ENCODE measurements around the gene RHAG. TPM values are rescaled to one million over a fixed set of nuclear protein-coding genes. Genes with fewer than 3 reads are reported as not detected.

The RHAG gene
- total RNA-seq, 1 experiment from 2014 or later, result not detected

DNA sequence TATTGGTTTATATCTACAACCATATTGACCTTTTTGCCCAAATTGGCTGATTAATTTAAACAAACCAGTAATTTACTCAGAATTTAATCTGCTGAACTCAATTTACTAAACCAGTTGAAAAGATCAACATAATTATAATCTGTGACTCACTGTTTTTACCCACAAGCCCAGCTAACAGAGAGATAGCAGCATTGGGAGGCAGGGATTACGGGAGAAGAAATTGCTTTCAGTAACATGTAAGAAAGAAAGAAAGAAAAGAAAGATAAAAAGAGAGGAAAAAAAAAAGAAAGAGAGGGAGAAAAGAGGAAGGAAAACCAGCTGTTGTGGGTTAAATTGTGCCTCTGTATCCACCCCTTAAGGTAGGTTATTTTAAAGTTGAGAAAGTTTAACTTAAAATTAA lies 13.3 kb upstream of the RHAG start:
- DNase-seq, result no peak
- BruUV-seq (replicated peaks), result no TSS peak
- TF ChIP-seq, protein P1, sequence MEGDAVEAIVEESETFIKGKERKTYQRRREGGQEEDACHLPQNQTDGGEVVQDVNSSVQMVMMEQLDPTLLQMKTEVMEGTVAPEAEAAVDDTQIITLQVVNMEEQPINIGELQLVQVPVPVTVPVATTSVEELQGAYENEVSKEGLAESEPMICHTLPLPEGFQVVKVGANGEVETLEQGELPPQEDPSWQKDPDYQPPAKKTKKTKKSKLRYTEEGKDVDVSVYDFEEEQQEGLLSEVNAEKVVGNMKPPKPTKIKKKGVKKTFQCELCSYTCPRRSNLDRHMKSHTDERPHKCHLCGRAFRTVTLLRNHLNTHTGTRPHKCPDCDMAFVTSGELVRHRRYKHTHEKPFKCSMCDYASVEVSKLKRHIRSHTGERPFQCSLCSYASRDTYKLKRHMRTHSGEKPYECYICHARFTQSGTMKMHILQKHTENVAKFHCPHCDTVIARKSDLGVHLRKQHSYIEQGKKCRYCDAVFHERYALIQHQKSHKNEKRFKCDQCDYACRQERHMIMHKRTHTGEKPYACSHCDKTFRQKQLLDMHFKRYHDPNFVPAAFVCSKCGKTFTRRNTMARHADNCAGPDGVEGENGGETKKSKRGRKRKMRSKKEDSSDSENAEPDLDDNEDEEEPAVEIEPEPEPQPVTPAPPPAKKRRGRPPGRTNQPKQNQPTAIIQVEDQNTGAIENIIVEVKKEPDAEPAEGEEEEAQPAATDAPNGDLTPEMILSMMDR (IDR thresholded peaks at IDR 0.05; ENCODE audit: unreplicated experiment), result no peak
- Mint-ChIP-seq H3K36me3 (ENCODE audit: insufficient read depth, unreplicated experiment) (no peaks in the 10 kb centered on the region), H3K4me3 (ENCODE audit: low read depth, unreplicated experiment) (no peak overlapping the region), H3K4me1 (ENCODE audit: low read depth, unreplicated experiment) (no peaks in the 10 kb centered on the region), H3K9me3 (ENCODE audit: low read depth, unreplicated experiment) (no peaks in the 10 kb centered on the region), H3K27ac (ENCODE audit: unreplicated experiment) (no peak overlapping the region), H3K27me3 (ENCODE audit: unreplicated experiment) (no peaks in the 10 kb centered on the region)
- CTCF ChIA-PET, result no interaction called here
- intact Hi-C loops (cut with micrococcal nuclease; ENCODE audit: unreplicated experiment), result loop anchor here (10.0 kb wide), 1 partner anchor 95 kb away; the partner anchor contains the start of gene CRISP3

DNA sequence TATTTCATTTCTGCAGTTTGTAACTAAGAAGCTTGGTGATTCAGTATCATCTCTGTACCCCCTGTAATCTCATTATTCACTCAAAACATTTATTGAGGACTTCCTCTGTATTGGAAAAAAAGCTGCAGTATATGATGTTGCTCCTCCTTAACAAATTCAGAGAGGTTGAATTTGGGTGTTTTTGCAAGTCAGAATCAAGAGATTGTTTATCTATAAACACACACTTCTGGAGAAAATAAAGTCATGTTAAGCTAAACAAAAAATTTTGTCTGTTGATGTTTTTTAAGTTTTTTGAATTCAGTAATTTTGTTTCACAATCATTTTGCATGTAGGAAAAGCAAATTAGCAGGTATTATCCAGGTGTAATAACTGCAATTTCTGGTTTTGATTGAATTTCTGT lies 11.4 kb upstream of the RHAG start:
- CTCF ChIA-PET, result no interaction called here
- H3K27me3 Mint-ChIP-seq (ENCODE audit: unreplicated experiment), result no peaks in the 10 kb centered on the region
- no peak overlapping the region for H3K4me3 Mint-ChIP-seq (ENCODE audit: low read depth, unreplicated experiment)
- no peak overlapping the region for H3K27ac Mint-ChIP-seq (ENCODE audit: unreplicated experiment)
- H3K9me3 Mint-ChIP-seq (ENCODE audit: low read depth, unreplicated experiment), result no peaks in the 10 kb centered on the region
- no peak for DNase-seq
- no peaks in the 10 kb centered on the region for H3K36me3 Mint-ChIP-seq (ENCODE audit: insufficient read depth, unreplicated experiment)
- no TSS peak for BruUV-seq (replicated peaks)
- H3K4me1 Mint-ChIP-seq (ENCODE audit: low read depth, unreplicated experiment), result no peaks in the 10 kb centered on the region
- intact Hi-C loops (cut with micrococcal nuclease; ENCODE audit: unreplicated experiment), result no loop called here
- TF ChIP-seq, protein P1 (IDR thresholded peaks at IDR 0.05; ENCODE audit: unreplicated experiment), result no peak

DNA sequence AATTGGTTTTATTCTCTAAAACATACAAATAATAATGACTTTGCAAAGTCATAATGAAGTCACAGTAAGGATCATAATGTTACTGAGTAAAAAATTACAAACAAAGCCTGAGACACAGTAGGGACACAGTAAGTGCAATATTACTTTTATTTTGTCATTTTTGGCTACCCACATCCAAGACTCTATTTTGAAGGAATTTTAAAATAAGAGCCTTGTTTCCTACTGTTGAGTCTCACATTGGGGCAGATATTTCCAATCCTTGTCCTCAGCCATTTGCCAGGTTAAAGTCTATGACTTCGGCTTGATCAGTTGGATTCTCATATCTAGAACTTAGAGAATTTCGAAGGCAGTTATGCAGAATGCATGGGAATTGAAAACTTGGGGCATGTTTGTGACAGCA lies 10.8 kb upstream of the RHAG start:
- BruUV-seq (replicated peaks), result no TSS peak
- Mint-ChIP-seq H3K36me3 (ENCODE audit: insufficient read depth, unreplicated experiment) (no peaks in the 10 kb centered on the region), H3K27me3 (ENCODE audit: unreplicated experiment) (no peaks in the 10 kb centered on the region), H3K4me1 (ENCODE audit: low read depth, unreplicated experiment) (no peaks in the 10 kb centered on the region), H3K9me3 (ENCODE audit: low read depth, unreplicated experiment) (no peaks in the 10 kb centered on the region), H3K4me3 (ENCODE audit: low read depth, unreplicated experiment) (no peak overlapping the region), H3K27ac (ENCODE audit: unreplicated experiment) (no peak overlapping the region)
- CTCF ChIA-PET, result no interaction called here
- intact Hi-C loops (cut with micrococcal nuclease; ENCODE audit: unreplicated experiment), result no loop called here
- DNase-seq, result no peak
- TF ChIP-seq, protein P1 (IDR thresholded peaks at IDR 0.05; ENCODE audit: unreplicated experiment), result no peak

DNA sequence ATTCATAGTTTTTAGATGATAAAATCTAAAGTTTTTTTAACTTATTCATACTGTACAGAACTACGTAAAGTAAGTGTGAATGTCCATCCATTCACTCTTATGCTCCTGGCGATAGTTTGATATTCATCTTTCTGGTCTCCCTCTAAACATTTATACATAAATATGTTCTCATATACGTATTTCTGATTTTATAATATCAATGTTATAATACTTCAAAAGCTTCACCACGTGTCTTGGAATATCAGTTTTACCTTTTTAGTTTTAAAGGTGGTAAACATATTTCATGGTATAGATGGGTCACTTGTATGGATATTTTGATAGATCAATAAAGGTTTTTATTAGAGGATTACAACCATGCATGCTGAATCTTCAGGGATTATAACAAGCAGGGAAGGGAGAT lies 10.3 kb upstream of the RHAG start:
- H3K9me3 Mint-ChIP-seq (ENCODE audit: low read depth, unreplicated experiment), result no peaks in the 10 kb centered on the region
- H3K4me1 Mint-ChIP-seq (ENCODE audit: low read depth, unreplicated experiment), result no peaks in the 10 kb centered on the region
- TF ChIP-seq, protein P1 (IDR thresholded peaks at IDR 0.05; ENCODE audit: unreplicated experiment), result no peak
- intact Hi-C loops (cut with micrococcal nuclease; ENCODE audit: unreplicated experiment), result no loop called here
- H3K27ac Mint-ChIP-seq (ENCODE audit: unreplicated experiment), result no peak overlapping the region
- DNase-seq, result no peak
- BruUV-seq (replicated peaks), result no TSS peak
- CTCF ChIA-PET, result no interaction called here
- no peak overlapping the region for H3K4me3 Mint-ChIP-seq (ENCODE audit: low read depth, unreplicated experiment)
- H3K36me3 Mint-ChIP-seq (ENCODE audit: insufficient read depth, unreplicated experiment), result no peaks in the 10 kb centered on the region
- H3K27me3 Mint-ChIP-seq (ENCODE audit: unreplicated experiment), result no peaks in the 10 kb centered on the region

Data from Calu3 (cell line).